ENCODE data around the gene MYOZ1. TPM values are rescaled to one million over a fixed set of nuclear protein-coding genes. Genes with fewer than 3 reads are reported as not detected.

MYOZ1 gene
- total RNA-seq, 1 experiment from 2014 or later = 0.22 TPM

- no peaks in the 10 kb centered on the region for H3K27me3 ChIP-seq (ENCODE audit: insufficient read depth, low read depth)
- H3K9me3 ChIP-seq (ENCODE audit: insufficient read depth, low read depth) = no peaks in the 10 kb centered on the region
- H3K4me2 ChIP-seq = peak overlapping the region; percentile 63
- POLR2A ChIA-PET (ENCODE audit: unreplicated experiment) = interaction anchor here (0.5 to 0.9 kb wide), 3 partner anchors 9 to 903 kb away, joined by 3 to 5 read pairs (median 4); no protein-coding TSS in a partner anchor
- H4K20me1 ChIP-seq (ENCODE audit: insufficient read depth) = no peaks in the 10 kb centered on the region
- DNase-seq = peak; percentile 30 to 57
- TF ChIP-seq EZH2 (IDR thresholded peaks at IDR 0.05; ENCODE audit: low read depth) = no peak
- H3K79me2 ChIP-seq (ENCODE audit: low read depth) = peaks cover 31% of the 10 kb centered on the region
- no peaks in the 10 kb centered on the region for H3K9me2 ChIP-seq (ENCODE audit: insufficient read depth)
- H3K27ac ChIP-seq = peak overlapping the region; percentile 84
- BruUV-seq (replicated peaks) = no TSS peak
- no peaks in the 10 kb centered on the region for H3K36me3 ChIP-seq (ENCODE audit: low read depth)
- peaks cover 49% of the 10 kb centered on the region for H3F3A ChIP-seq (ENCODE audit: insufficient read depth, low read depth)
- H2AFZ ChIP-seq = no peak overlapping the region
- intact Hi-C loops (cut with micrococcal nuclease; ENCODE audit: unreplicated experiment) = loop anchor here (1.0 kb wide), 2 partner anchors 9 to 33 kb away; no protein-coding TSS in a partner anchor
- CTCF ChIA-PET = interaction anchor here (0.6 kb wide), 2 partner anchors 35 to 161 kb away, joined by 3 to 11 read pairs; no protein-coding TSS in a partner anchor
- peak overlapping the region; percentile 28; the same call in 1 of the 2 replicates for H3K4me3 ChIP-seq
- H3K4me1 ChIP-seq (replicated peaks; ENCODE audit: insufficient read depth) = peaks cover 60% of the 10 kb centered on the region
Measured at GRCh38 chr10:73591935-73592699, 49.2 kb downstream of the MYOZ1 start.

GRCh38 chr10:73590881-73591799 is 50.1 kb downstream of the MYOZ1 start, which contains the start of gene USP54:
Gene USP54 (minus strand): TSS chr10:73591342. CDS start chr10:73575658, 15,684 bp downstream.
- peaks cover 31% of the 10 kb centered on the region for H3K79me2 ChIP-seq (ENCODE audit: low read depth)
- no peaks in the 10 kb centered on the region for H4K20me1 ChIP-seq (ENCODE audit: insufficient read depth)
- H3K27me3 ChIP-seq (ENCODE audit: insufficient read depth, low read depth) = no peaks in the 10 kb centered on the region
- TF ChIP-seq EZH2 (IDR thresholded peaks at IDR 0.05; ENCODE audit: low read depth) = no peak
- TF ChIP-seq CTCF (conservative IDR thresholded peaks at IDR 0.05) = no peak
- H3K4me2 ChIP-seq = peak within 1 kb of the TSS; percentile 63
- H3F3A ChIP-seq (ENCODE audit: insufficient read depth, low read depth) = peaks cover 59% of the 10 kb centered on the region
- peaks cover 70% of the 10 kb centered on the region for H3K4me1 ChIP-seq (replicated peaks; ENCODE audit: insufficient read depth)
- no peaks in the 10 kb centered on the region for H3K9me3 ChIP-seq (ENCODE audit: insufficient read depth, low read depth)
- H2AFZ ChIP-seq = no peak within 1 kb of the TSS
- no peaks in the 10 kb centered on the region for H3K36me3 ChIP-seq (ENCODE audit: low read depth)
- CTCF ChIA-PET = interaction anchor here (0.7 kb wide), 1 partner anchor 30 kb away, joined by 4 read pairs; no protein-coding TSS in a partner anchor
- POLR2A ChIA-PET (ENCODE audit: unreplicated experiment) = interaction anchor here (0.5 to 1.3 kb wide), 12 partner anchors 10 to 902 kb away, joined by 3 to 18 read pairs (median 4); no protein-coding TSS in a partner anchor
- no peaks in the 10 kb centered on the region for H3K9me2 ChIP-seq (ENCODE audit: insufficient read depth)
- H3K27ac ChIP-seq = peak within 1 kb of the TSS; percentile 84
- intact Hi-C loops (cut with micrococcal nuclease; ENCODE audit: unreplicated experiment) = loop anchor here (1.0 kb wide), 2 partner anchors 10 to 34 kb away; no protein-coding TSS in a partner anchor
- H3K4me3 ChIP-seq = peak within 1 kb of the TSS; percentile 28
- DNase-seq = peak; percentile 56 to 94
- BruUV-seq (replicated peaks) = no TSS peak

GRCh38 chr10:73589563-73590126 is 51.6 kb downstream of the MYOZ1 start:
- POLR2A ChIA-PET (ENCODE audit: unreplicated experiment) = interaction anchor here (0.6 to 1.3 kb wide), 3 partner anchors 12 to 1521 kb away, joined by 3 to 18 read pairs (median 7); no protein-coding TSS in a partner anchor
- TF ChIP-seq CTCF (conservative IDR thresholded peaks at IDR 0.05) (no peak), EZH2 (IDR thresholded peaks at IDR 0.05; ENCODE audit: low read depth) (no peak)
- CTCF ChIA-PET = interaction anchor here (0.6 kb wide), 1 partner anchor 1646 kb away, joined by 4 read pairs; the partner anchor contains the start of gene COMTD1
- intact Hi-C loops (cut with micrococcal nuclease; ENCODE audit: unreplicated experiment) = no loop called here
- DNase-seq = no peak
- BruUV-seq (replicated peaks) = no TSS peak
- Histone ChIP-seq H3K79me2 (ENCODE audit: low read depth) (peaks cover 41% of the 10 kb centered on the region), H3K9me3 (ENCODE audit: insufficient read depth, low read depth) (peaks cover 7% of the 10 kb centered on the region; the same call in 1 of the 2 replicates), H3K36me3 (ENCODE audit: low read depth) (no peaks in the 10 kb centered on the region), H3K4me3 (no peak overlapping the region), H3K4me1 (replicated peaks; ENCODE audit: insufficient read depth) (peaks cover 80% of the 10 kb centered on the region), H3K27me3 (ENCODE audit: insufficient read depth, low read depth) (no peaks in the 10 kb centered on the region), H3K9me2 (ENCODE audit: insufficient read depth) (no peaks in the 10 kb centered on the region), H3F3A (ENCODE audit: insufficient read depth, low read depth) (peaks cover 73% of the 10 kb centered on the region), H2AFZ (no peak overlapping the region), H4K20me1 (ENCODE audit: insufficient read depth) (no peaks in the 10 kb centered on the region), H3K27ac (no peak overlapping the region), H3K4me2 (peak overlapping the region; percentile 63)

All from PC-9 (cell line).